ENCODE measurements around the gene ITLN2.
"Not testable (repeated sequence)": the region's sequence is repeated elsewhere in the genome, so short reads cannot be mapped to it uniquely, and the experiment has no call there.

Gene ITLN2

DNA sequence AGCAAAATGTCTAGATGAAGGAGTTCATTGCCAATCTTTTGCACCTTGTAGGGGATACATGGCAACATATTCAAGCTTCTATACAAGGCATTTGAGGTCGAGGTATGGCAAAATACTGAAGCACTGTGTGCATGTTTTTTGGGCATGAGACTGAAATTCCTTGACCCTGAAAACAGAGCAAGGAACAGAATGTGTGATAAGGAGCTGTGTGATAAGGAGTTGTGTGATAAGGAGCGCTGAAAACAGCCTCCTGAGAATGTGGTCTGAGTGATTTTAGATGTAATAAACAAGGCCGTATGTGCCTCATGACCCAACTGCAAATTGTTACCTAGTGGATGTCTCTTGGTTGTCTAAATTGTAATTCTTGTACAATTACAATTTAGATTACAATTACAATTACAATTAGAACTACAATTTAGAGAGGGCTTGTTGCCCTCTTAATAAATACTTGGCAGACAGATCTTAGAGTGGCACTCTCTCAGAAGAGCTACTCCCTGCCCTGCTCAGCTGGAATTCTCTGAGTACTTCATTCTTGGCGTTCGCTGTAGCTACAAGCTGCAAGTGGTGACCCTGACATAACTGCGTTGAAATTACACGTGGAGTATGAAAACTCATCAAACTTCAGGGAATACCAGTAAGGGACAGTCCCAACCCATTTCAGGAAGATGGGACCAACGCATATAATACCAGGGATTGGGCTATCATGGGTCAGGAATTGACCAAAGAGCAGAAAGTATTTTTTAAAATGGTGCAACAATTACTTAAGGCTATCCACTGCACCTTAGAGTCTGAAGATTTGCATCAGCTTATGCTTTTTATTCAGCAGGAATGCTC, 49.6 kb downstream of the ITLN2 start:
- peak in 1 of 2 donors; percentile 87 for DNase-seq (ENCODE audit: low read depth in 2 of 2)
- H3K4me3 ChIP-seq (replicated peaks in 1 of 2; ENCODE audit: low read depth in 2 of 2, low read length in 2 of 2): no peak overlapping the region
- TF ChIP-seq, protein P1, sequence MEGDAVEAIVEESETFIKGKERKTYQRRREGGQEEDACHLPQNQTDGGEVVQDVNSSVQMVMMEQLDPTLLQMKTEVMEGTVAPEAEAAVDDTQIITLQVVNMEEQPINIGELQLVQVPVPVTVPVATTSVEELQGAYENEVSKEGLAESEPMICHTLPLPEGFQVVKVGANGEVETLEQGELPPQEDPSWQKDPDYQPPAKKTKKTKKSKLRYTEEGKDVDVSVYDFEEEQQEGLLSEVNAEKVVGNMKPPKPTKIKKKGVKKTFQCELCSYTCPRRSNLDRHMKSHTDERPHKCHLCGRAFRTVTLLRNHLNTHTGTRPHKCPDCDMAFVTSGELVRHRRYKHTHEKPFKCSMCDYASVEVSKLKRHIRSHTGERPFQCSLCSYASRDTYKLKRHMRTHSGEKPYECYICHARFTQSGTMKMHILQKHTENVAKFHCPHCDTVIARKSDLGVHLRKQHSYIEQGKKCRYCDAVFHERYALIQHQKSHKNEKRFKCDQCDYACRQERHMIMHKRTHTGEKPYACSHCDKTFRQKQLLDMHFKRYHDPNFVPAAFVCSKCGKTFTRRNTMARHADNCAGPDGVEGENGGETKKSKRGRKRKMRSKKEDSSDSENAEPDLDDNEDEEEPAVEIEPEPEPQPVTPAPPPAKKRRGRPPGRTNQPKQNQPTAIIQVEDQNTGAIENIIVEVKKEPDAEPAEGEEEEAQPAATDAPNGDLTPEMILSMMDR (IDR thresholded peaks at IDR 0.05; ENCODE audit: low read depth, low read length): no peak

DNA sequence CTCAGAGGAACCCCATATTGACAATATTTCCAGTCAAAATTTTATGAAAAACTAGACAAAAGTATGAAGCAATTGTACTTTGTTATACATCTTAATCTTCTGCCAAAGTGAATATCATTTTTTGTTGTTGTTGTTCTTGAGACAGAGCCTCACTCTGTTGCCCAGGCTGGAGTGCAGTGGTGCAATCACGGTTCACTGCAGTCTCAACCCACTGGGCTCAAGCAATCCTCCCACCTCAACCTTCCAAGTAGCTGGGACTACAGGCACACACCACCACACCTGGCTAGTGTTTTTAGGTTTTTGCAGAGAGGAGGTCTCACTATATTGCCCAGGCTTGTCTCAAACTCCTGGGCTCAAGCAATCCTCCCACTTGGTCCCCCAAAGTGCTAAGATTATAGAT, 52.4 kb downstream of the ITLN2 start:
- not testable (repeated sequence) for H3K4me3 ChIP-seq (replicated peaks in 1 of 2; ENCODE audit: low read depth in 2 of 2, low read length in 2 of 2); DNase-seq (ENCODE audit: low read depth in 2 of 2)

DNA sequence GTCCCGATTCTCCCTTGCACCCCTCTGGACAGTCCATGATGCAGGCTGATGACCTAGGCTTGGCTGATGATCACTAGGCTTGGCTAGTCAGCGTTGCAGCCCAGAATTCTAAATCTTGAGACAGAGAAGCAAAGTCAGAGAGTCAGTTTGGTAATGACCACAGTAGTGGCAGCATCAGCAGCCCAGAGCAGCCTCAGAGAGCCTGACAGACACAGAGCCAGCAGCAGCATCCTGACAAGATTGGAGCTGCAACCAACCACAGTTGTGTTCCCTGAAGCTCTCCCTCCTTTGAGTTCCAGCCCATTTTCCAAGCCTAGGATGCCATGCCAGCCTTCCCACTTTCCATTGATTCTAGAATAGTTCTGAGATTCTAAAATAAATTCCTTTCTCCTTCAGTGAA, 52.8 kb downstream of the ITLN2 start:
- no peak overlapping the region for H3K4me3 ChIP-seq (replicated peaks in 1 of 2; ENCODE audit: low read depth in 2 of 2, low read length in 2 of 2)
- TF ChIP-seq, protein P1 (IDR thresholded peaks at IDR 0.05; ENCODE audit: low read depth, low read length): no peak
- DNase-seq (ENCODE audit: low read depth in 2 of 2): no peak

DNA sequence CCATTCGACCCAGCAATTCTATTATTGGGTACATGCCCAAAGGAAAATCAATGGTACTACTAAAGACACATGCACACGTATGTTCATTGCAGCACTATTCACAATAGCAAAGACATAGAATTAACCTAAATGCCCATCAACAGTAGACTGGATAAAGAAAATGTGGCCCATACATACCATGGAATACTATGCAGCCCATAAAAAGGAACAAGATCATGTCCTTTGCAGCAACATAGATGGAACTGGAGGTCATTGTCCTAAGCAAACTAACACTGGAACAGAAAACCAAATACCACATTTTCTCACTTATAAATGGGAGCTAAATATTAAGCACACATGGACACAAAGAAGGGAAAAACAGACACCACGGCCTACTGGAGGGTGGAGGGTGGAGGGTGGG, 53.9 kb downstream of the ITLN2 start:
- not testable (repeated sequence) for H3K4me3 ChIP-seq (replicated peaks in 1 of 2; ENCODE audit: low read depth in 2 of 2, low read length in 2 of 2); DNase-seq (ENCODE audit: low read depth in 2 of 2)
